Bronchial epithelial cell (primary cell): ENCODE measurements around the gene TNFRSF4. TPM values are rescaled to one million over a fixed set of nuclear protein-coding genes. Genes with fewer than 3 reads are reported as not detected.
"Not testable (repeated sequence)": the region's sequence is repeated elsewhere in the genome, so short reads cannot be mapped to it uniquely, and the experiment has no call there.

Experiments used
- DNase-seq: peaks from one replicate; pipeline ENCODE4 v3.0.0-alpha.2; 2010; ENCODE audit warnings: low read depth
- FAIRE-seq: peaks from 2 replicates; lab custom pipeline; 2011; peaks lifted over from hg19 to GRCh38; lab: Jason Lieb, UNC
- H3K27me3 ChIP-seq: 2 replicates; pipeline ENCODE4 v1.5.1; 2011; ENCODE audit warnings: low read length; ENCODE audit not compliant: control insufficient read depth, insufficient read depth
- H3K36me3 ChIP-seq: 2 replicates; pipeline ENCODE4 v1.5.1; 2011; ENCODE audit warnings: low read length; ENCODE audit not compliant: control insufficient read depth, insufficient read depth
- H3K4me3 ChIP-seq: 2 replicates; pipeline ENCODE4 v1.5.1; 2011; ENCODE audit warnings: mild to moderate bottlenecking, low read depth, low read length, control low read depth
- total RNA-seq: library from RNA; depleted of rRNA; stranded (reverse); fragments of >200 nt; gene quantifications from 2 replicates; pipeline ENCODE4 v1.2.1, GENCODE V29; 2014
- TF ChIP-seq, protein P1 (sequence below): IDR thresholded peaks from 2 replicates; pipeline ENCODE4 v1.5.1; 2011; ENCODE audit warnings: mild to moderate bottlenecking, moderate library complexity, low read length, control low read depth, inconsistent platforms; ENCODE audit not compliant: insufficient read depth, severe bottlenecking

The TNFRSF4 gene
- total RNA-seq, 1 donor from 2014 or later, result not detected

DNA sequence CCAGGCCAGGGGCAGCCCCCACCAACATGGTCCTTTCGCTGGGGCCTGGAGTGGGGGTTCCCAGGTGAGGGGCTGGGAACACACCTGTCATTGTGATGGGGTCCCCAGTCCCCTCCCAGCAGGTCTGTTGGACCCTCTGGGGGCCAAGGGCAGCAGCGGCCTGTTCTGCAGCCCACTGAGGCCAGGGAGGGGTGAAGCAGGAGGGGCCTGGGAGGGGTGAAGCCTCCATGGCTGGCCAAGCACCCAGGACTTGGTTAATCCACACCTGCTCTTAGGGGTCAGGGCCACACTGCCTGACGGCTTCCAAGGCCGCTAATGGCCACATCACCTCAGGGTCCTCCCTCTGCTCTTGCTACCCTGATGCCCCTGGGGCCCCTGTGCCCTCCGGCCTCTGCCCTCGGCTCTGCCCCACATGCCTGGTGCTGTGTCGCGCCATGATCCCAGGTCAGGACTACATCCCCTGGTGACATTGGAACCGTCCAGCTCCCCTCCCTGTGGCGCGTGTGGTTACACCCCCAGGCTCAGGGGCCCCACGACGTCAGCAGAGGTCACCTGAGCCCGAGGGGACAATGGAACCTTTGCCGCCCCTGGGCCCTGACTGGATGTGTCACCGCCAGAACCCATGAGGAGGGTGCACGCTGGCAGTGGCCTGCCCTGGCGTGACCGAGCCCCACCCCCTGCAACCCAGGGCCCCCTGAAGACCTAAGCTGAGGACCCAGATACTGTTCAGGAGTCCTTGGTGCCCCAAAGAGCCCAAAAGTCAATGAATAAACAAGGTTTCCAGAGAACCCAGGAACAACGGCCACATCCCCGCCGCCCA, 14.6 kb downstream of the TNFRSF4 start:
- Histone ChIP-seq H3K27me3 (peaks cover 2% of the 10 kb centered on the region), H3K4me3 (no peak overlapping the region), H3K36me3 (no peaks in the 10 kb centered on the region)
- FAIRE-seq, result no peak
- no peak for DNase-seq
- TF ChIP-seq, protein P1, sequence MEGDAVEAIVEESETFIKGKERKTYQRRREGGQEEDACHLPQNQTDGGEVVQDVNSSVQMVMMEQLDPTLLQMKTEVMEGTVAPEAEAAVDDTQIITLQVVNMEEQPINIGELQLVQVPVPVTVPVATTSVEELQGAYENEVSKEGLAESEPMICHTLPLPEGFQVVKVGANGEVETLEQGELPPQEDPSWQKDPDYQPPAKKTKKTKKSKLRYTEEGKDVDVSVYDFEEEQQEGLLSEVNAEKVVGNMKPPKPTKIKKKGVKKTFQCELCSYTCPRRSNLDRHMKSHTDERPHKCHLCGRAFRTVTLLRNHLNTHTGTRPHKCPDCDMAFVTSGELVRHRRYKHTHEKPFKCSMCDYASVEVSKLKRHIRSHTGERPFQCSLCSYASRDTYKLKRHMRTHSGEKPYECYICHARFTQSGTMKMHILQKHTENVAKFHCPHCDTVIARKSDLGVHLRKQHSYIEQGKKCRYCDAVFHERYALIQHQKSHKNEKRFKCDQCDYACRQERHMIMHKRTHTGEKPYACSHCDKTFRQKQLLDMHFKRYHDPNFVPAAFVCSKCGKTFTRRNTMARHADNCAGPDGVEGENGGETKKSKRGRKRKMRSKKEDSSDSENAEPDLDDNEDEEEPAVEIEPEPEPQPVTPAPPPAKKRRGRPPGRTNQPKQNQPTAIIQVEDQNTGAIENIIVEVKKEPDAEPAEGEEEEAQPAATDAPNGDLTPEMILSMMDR, result no peak

DNA sequence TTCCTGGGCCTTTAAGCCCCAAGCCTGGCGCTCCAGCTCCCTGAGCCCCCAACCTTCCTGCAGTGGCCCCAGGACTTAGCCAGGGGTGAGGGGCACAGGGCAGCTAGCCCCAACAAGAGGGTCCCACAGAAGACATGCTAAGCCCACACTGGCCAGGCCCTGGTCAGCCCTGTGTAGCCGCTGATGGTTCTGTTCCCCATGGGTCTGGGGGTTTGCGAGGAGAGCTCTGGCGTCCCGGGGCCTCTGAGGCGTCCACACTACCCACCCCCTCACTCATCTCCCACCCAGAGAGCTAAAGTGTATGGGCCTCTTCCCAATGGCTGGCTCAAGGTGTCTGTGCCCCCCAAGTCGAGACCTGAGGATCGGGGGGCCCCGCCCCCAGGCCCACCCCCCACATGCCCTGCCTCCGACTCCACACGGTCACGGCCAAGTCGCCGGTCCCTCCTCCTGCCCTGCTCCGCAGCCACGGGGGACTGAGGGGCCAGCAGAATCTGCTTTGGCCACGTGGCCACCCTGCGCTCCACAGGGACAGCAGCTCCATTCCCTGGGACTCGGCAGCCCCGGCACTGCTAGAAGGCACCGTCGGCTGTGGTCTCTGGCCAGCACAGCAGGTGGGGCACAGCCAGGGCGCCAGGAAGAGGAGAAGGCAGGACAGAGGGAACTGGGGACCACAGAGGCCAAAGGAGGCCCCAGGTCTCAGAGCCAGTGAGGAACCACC, 15.4 kb downstream of the TNFRSF4 start:
- Histone ChIP-seq H3K4me3 (no peak overlapping the region), H3K27me3 (peaks cover 2% of the 10 kb centered on the region), H3K36me3 (no peaks in the 10 kb centered on the region)
- TF ChIP-seq, protein P1, result no peak
- DNase-seq, result no peak
- no peak for FAIRE-seq

GRCh38 chr1:1197551-1198422, 16.2 kb downstream of the TNFRSF4 start:
- H3K36me3 ChIP-seq, result no peaks in the 10 kb centered on the region
- H3K4me3 ChIP-seq, result no peak overlapping the region
- TF ChIP-seq, protein P1, result no peak
- DNase-seq (no peak), FAIRE-seq (no peak)
- peaks cover 2% of the 10 kb centered on the region for H3K27me3 ChIP-seq

DNA sequence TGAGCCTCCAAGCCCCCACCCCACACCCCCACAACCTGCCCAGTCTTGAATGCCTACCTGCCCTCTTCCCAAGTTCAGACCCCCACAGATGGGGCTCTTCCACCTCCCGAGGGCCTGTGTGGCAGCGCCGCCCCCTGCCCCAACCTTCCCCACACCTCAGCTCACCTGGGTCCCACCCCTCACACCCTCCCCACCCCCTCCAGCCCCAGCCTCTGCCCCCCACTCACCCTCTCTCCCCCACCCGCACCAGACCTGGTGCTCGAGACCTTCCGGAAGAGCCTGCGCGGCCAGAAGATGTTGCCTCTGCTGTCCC, 16.8 kb downstream of the TNFRSF4 start:
- H3K36me3 ChIP-seq, result no peaks in the 10 kb centered on the region
- no peak overlapping the region for H3K4me3 ChIP-seq
- H3K27me3 ChIP-seq, result peaks cover 2% of the 10 kb centered on the region
- TF ChIP-seq, protein P1, result no peak
- FAIRE-seq, result no peak
- DNase-seq, result no peak

- TF ChIP-seq, protein P1, result no peak
- peak; percentile 13 for FAIRE-seq
- H3K27me3 ChIP-seq, result peaks cover 2% of the 10 kb centered on the region
Observed at GRCh38 chr1:1196431-1197187, 17.3 kb downstream of the TNFRSF4 start.

GRCh38 chr1:1195726-1196125, 18.2 kb downstream of the TNFRSF4 start:
- not testable (repeated sequence) for H3K36me3 ChIP-seq, H3K4me3 ChIP-seq, FAIRE-seq, DNase-seq, H3K27me3 ChIP-seq

More at GRCh38 chr1:1196431-1197187, 17.3 kb downstream of the TNFRSF4 start:
- H3K36me3 ChIP-seq, result no peaks in the 10 kb centered on the region
- no peak overlapping the region for H3K4me3 ChIP-seq
- no peak for DNase-seq
